HG03575 (cell line): Measurements from ENCODE around the gene RFT1.

Experiments
- ATAC-seq: cut with Tn5 transposase; IDR thresholded peaks from one replicate; pipeline ENCODE4 v1.9.1; 2021; ENCODE audit not compliant: unreplicated experiment, insufficient number of reproducible peaks, low FRiP score; ENCODE audit errors: extremely low read depth

The RFT1 gene

DNA sequence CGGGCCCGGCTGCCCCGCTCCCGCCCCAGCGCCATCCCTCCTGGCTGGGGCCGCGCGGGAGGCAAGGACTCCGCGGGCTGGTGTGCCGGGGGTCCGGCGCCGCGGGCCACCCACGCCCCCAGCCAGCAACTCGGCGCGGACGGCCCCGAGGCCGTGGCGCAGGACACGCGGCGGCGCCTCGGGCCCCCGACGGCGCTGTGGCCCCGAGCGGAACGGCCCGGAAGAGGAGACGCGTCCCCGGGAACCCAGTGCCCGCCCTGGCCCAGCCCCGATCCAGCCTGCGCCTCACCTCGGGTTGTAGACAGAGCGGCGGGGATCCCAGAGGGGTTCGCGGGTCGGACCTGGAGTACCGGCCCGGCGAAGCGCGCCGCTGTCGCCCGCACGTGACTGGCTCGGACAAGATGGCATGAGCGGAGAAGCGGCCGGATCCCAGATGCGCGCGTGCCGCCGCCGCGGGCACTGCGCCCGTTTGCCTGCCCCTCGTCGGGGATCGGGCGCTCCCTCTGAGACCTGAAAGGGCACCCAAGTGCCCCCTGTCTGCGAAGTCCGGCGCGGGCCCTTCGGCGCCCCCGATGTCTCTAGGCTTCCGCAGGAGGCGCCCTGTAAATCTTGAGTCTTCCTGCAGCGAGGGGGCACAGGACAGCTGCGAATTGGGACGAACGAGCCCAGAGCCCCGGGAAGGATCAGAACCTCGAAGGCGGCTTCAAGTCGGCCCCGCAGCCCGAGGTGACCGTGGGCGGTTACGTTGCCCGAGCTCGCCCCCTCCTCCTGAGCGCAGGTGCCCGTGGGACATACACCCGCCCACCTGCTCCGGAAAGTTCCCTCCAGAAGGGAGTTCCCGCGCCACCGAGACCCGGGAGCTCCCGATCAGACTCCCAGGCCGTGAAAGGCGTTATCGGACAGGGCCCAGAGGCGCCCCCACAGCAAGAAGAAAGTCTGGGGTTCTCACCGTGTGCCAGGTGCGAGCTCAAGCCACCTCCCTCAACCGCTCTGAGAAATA, 83.8 kb downstream of the RFT1 start:
- no peak for ATAC-seq

DNA sequence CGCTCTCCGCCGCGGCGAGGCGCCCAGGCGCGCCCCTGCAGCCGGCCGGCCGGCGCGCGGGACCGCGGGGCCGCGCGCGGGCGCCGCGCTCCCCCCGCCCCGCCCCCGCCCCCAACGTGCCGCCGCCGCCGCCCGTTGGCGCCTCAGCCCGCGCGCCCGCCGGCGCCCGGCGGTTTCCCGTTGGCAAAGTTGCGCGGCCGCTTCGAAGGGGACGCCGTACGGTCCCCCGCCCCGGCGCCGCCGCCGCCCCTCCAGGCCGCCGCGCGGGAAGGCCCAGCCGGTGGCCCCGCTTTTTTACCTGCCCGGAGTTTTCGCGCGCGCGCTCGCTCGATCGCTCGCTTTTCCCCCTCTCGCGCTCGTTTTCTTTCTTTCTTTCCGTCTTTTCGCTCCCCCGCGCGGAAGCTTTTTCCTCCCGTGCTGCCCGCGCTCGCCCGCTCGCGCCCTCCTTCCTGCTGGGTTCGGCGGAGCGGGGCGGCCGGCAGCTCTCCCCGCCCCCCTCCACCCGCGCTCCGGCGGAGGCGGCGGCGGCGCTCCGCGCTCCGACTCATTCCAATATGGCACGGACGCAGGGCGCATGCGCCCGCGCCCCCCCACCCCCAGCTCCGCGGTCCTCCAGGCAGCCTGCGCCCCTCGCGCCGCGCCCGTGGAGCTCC, 84.6 kb downstream of the RFT1 start, which contains the start of gene SFMBT1:
Gene SFMBT1, minus strand, starts transcription at position 556 of the 653 bp plus-strand sequence. CDS start 76,945 bp downstream, outside the sequence.
- ATAC-seq = no peak

GRCh38 chr3:53044711-53045517, 85.3 kb downstream of the RFT1 start:
- no peak for ATAC-seq

DNA sequence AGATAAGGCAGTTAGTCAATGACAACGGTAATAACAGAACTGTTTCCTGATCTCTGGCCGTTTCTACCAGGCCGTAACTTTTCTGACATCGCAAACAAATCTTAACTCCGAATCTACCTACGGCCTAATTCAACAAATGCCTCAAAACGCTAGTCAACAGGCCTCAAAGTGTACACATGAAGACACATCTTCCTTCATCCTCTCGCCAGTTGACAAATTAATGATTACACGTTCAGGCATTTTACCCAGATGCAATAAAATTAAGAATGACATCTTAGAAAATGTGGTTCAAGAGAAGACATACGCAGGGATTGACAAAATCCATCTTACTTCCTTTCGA, 85.9 kb downstream of the RFT1 start:
- no peak for ATAC-seq

DNA sequence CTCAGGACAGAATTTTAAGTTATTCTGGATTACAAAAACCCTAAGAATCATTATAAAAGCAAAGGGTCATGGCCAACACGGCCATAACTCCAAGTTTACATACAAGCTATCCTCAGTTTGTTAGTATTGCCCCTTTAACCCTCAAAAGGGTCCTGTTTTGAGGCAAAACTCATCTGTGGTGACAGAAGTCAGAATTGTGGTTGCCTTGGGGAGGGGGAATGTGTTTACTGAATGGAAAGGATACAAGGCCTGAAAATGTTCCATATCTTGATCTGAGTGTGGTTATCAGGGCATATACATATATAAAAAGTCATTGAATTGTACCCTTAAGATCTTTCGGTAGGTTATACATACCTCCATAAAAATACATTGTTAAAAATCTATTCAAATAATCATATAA, 86.5 kb downstream of the RFT1 start:
- no peak for ATAC-seq

DNA sequence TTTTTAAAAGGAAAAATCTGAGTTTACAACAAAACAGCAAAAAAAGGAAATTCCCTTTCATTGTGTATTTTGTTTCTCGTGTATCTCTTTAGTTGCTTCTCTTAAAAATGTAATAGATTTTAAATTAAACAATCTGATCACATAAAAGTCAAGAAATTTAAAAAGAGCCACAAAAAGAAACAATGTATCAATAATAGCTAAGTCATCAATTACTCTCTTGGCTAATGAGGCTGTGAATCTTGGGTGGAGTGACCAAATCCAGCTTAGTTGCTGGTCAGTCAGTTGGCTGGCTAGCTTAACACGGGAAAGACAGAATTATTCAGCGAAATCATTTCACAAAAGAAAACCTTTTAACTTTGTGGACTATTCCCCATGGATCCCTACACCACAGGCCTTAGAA, 87.6 kb downstream of the RFT1 start:
- ATAC-seq = no peak

GRCh38 chr3:53040351-53040820, 89.8 kb downstream of the RFT1 start:
- ATAC-seq = no peak

DNA sequence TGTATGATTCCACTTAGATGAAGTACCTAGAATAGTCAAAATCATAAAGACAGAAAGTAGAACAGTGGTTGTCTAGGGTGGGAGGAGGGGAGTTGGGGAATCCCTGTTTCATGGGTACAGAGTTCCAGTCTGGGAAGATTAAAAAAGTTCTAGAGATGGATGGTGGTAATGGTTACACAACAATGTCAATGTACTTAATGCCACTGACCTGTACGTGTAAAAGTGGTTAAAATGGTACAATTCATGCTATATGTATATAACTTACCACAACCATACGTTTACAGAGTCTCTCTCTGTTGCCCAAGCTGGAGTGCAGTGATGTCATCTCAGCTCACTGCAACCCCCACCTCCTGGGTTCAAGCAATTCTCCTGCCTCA, 90.9 kb downstream of the RFT1 start:
- no peak for ATAC-seq

DNA sequence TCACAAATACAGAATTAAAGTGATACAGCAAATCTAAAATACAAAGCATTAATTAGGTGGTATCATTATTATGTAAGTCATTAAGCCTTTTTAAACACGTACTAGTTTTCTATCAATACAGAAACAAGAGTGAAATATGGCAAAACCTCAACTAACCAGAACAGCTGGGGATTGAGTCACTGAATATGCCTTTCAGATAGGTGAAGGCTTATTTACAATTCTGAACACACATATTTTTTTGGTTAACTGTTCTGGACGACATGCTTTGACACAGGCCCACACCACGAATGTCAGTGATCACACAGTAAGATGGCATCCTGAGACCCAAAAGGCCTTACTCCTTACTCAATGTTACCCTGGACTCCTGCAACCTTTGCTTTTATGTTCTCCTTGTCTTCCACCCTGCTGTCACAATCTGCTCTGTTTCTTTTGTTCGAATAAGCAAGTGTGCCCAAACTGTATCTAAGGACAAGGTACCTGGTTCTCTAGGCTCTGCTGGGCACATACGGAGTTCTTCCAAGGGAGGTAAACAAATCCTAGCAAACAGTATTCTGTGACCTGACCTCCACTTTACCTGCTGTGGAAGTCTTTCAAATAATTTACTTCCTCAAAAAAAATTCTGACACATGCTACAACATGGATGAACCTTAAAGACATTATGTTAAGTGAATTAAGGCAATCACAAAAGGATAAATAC, 91.4 kb downstream of the RFT1 start:
- ATAC-seq = no peak
